ENCODE results near the gene EFR3B.

Gene EFR3B

DNA sequence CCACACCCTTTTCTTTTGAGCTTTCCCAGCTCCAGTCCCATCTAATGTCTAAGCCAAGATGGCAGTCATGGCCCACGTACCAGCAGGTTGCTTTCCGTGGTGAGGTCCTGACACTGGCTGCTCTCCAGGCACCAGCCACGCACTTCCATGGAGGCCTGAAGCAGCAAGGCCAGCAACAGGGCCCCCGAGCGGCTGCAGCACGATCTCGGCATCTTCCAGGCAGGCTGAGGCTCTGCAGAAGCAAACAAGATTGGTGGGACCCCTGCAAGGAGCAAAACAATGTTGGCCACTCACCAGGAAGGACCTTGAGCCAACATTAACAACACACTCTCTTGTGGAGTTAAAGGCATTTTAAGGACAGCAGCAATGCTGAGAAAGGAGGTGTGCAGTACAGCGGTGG, 122.7 kb downstream of the EFR3B start:
- H3K27me3 ChIP-seq: peaks cover 71% of the 10 kb centered on the region
- TF ChIP-seq CTCF (IDR thresholded peaks at IDR 0.05): no peak

DNA sequence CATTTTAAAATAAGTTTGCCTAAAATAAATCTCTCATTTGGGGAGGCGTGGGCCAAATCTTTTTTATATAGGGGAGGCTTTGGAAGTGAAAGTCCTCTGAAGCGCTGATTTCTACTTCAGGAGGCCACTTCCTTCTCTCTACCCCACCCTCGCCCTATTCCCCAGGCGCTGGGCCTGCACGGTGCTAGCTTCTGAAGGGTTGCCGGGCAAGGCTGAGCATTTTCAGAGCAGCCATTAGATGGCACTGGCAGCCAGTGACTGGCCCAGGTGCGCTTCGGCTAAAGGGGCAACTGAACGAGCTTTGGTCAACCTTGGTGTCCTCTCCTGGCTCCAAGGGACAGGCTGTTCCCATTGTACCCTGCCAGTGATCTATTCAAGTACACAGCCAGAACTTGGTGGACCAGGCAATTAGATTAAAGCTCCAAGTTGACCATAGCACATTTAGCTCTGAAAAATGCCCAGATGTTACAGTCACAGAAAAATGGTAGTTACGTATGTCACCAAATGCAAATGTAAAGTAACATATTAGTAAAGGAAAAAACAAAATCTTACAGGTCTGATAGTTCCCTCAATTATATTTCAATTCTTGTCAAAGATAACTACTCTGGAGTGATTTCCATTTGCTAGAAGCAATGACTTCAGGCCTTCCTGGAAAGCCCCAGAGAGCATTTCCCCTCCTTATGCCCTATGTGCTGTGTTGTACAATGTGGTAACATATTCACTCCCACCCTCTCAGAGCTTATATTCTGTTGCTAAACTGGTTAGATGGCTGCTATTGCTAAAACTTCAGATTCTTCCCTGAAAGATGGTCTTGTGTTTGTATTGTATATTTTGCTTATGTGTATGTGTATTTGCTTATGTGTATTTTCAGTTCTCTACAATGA, 124.4 kb downstream of the EFR3B start:
- no peak overlapping the region for H3K27ac ChIP-seq
- TF ChIP-seq CTCF (IDR thresholded peaks at IDR 0.05): no peak
- peaks cover 87% of the 10 kb centered on the region for H3K27me3 ChIP-seq
- no peak overlapping the region for H3K4me3 ChIP-seq (ENCODE audit: low read depth in 1 of 2, low read length in 1 of 2)
- no peaks in the 10 kb centered on the region for H3K9me3 ChIP-seq
- peaks cover 0 to 16% of the 10 kb centered on the region in 2 experiments for H3K4me1 ChIP-seq (ENCODE audit: control insufficient read depth in 1 of 2, insufficient read depth in 1 of 2, low read depth in 1 of 2, low read length in 1 of 2)
- no peaks in the 10 kb centered on the region for H3K36me3 ChIP-seq

More for the DNA sequence above, 122.7 kb downstream of the EFR3B start:
- Histone ChIP-seq H3K4me3 (ENCODE audit: low read depth in 1 of 2, low read length in 1 of 2) (no peak overlapping the region), H3K27ac (no peak overlapping the region), H3K36me3 (no peaks in the 10 kb centered on the region), H3K9me3 (no peaks in the 10 kb centered on the region), H3K4me1 (ENCODE audit: control insufficient read depth in 1 of 2, insufficient read depth in 1 of 2, low read depth in 1 of 2, low read length in 1 of 2) (peaks cover 2 to 20% of the 10 kb centered on the region in 2 experiments)

GRCh38 chr2:25168256-25169072, 126.6 kb downstream of the EFR3B start, which contains the start of gene POMC:
POMC (minus strand) TSS chr2:25168580; CDS start chr2:25164772, 3,808 bp downstream.
- Histone ChIP-seq H3K27ac (no peak within 1 kb of the TSS), H3K4me1 (ENCODE audit: control insufficient read depth in 1 of 2, insufficient read depth in 1 of 2, low read depth in 1 of 2, low read length in 1 of 2) (peaks cover 0 to 10% of the 10 kb centered on the region in 2 experiments), H3K36me3 (no peaks in the 10 kb centered on the region), H3K9me3 (no peaks in the 10 kb centered on the region), H3K4me3 (ENCODE audit: low read depth in 1 of 2, low read length in 1 of 2) (no peak within 1 kb of the TSS), H3K27me3 (peaks cover 100% of the 10 kb centered on the region)
- no peak for TF ChIP-seq CTCF (IDR thresholded peaks at IDR 0.05)

DNA sequence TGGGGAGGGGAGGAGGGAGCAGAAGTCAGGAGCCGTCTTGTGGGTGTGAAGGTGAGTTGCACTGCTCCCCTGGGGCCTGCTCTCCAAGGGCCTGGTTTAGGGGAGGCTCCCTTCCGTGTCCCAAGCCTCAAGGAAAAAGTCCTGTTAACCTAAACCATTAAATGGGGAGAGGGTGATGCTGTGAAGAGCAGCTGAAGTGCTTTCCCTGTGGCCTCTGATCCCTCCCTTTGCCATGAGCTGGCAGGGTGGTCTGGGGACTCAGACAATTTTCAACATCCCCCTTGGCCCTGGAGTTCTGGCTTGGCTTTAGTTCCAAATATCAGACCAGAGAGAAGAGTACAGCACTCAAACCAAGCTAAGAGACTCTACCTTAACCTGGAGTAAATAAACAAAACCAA, 127.2 kb downstream of the EFR3B start:
- peaks cover 0 to 10% of the 10 kb centered on the region in 2 experiments for H3K4me1 ChIP-seq (ENCODE audit: control insufficient read depth in 1 of 2, insufficient read depth in 1 of 2, low read depth in 1 of 2, low read length in 1 of 2)
- H3K4me3 ChIP-seq (ENCODE audit: low read depth in 1 of 2, low read length in 1 of 2): no peak overlapping the region
- no peak for TF ChIP-seq CTCF (IDR thresholded peaks at IDR 0.05)
- H3K36me3 ChIP-seq: no peaks in the 10 kb centered on the region
- H3K9me3 ChIP-seq: no peaks in the 10 kb centered on the region
- peaks cover 95% of the 10 kb centered on the region for H3K27me3 ChIP-seq
- no peak overlapping the region for H3K27ac ChIP-seq

DNA sequence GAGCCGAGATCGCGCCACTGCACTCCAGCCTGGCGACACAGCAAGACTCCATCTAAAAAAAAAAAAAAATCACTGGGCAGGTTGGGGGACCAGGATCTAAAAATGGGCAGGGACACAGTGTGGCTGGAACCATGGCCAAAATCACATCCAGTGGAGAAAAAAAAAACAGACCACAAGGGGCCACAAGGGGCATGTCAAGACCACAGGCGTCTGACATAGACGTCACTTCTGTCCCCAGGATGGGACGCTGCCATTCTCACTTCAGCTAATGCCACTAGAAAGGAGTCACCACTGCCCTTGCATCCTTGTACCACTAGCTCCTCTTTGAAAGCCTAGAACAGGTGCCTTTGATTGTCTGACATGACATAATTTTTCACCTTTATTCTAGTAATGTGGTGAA, 129.0 kb downstream of the EFR3B start:
- no peak overlapping the region for H3K4me3 ChIP-seq (ENCODE audit: low read depth in 1 of 2, low read length in 1 of 2)
- H3K27me3 ChIP-seq: peaks cover 89% of the 10 kb centered on the region
- no peak for TF ChIP-seq CTCF (IDR thresholded peaks at IDR 0.05)
- no peaks in the 10 kb centered on the region for H3K9me3 ChIP-seq
- H3K4me1 ChIP-seq (ENCODE audit: control insufficient read depth in 1 of 2, insufficient read depth in 1 of 2, low read depth in 1 of 2, low read length in 1 of 2): peaks cover 0 to 10% of the 10 kb centered on the region in 2 experiments
- no peaks in the 10 kb centered on the region for H3K36me3 ChIP-seq
- no peak overlapping the region for H3K27ac ChIP-seq

All from neutrophil (primary cell).